Measurements from ENCODE around the gene PCDHA1.

DNA sequence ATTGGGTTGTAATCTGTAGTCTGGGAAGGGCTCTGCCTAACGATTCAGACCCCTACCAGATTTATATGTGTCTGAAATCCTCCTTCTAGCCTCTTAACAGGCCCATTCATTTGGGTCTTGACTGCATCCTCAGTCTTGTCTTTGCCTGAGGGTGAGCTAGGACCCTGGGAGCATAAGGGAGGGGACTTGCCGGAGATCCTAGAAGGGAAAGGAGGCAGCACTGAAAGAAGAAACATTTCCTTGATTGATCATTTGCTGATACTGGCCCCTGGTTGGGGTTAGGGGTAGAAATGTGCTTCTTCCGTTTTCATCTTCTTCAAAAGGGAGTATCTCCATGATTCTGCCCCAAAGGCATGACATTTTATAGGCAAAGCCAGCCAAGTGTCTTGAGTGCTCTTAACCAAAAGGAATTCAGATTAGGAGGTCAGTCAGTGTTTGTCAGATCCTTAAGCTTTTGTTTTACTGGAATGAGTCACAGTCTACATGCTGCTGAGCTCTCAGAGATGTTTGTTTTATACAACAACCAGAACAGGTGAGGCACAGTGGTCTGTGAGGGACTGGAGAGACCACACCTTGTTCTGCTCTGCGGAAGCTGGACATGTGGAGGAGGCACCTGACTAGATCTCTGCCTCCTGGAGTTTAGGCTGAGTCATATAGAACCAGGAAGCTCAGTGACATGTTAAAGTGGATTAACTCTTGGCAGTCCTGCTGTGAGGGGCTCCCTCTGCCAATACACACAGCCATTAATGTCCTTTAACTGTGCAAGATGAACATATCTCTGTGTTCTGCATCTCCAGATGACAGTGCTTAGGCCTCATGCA, 218.1 kb downstream of the PCDHA1 start:
- TF ChIP-seq, protein P1, sequence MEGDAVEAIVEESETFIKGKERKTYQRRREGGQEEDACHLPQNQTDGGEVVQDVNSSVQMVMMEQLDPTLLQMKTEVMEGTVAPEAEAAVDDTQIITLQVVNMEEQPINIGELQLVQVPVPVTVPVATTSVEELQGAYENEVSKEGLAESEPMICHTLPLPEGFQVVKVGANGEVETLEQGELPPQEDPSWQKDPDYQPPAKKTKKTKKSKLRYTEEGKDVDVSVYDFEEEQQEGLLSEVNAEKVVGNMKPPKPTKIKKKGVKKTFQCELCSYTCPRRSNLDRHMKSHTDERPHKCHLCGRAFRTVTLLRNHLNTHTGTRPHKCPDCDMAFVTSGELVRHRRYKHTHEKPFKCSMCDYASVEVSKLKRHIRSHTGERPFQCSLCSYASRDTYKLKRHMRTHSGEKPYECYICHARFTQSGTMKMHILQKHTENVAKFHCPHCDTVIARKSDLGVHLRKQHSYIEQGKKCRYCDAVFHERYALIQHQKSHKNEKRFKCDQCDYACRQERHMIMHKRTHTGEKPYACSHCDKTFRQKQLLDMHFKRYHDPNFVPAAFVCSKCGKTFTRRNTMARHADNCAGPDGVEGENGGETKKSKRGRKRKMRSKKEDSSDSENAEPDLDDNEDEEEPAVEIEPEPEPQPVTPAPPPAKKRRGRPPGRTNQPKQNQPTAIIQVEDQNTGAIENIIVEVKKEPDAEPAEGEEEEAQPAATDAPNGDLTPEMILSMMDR (conservative IDR thresholded peaks at IDR 0.05; ENCODE audit: low read length) = no peak
- TF ChIP-seq EZH2phosphoT487 (IDR thresholded peaks at IDR 0.05; ENCODE audit: borderline replicate concordance) = no peak

Measured in Loucy (cell line).